Trophoblast cell (in vitro differentiated cells and primary cell): ENCODE data around the gene BEGAIN.

Experiments used
- DNase-seq, 2 donors: peaks; one replicate each; pipeline ENCODE4 v3.0.0-alpha.2; 2016
- H2AFZ ChIP-seq: 2 replicates; pipeline ENCODE4 v1.6.1; 2013; ENCODE audit warnings: low read length, moderate library complexity, mild to moderate bottlenecking; ENCODE audit not compliant: insufficient read depth, poor library complexity
- H2AK5ac ChIP-seq: 2 replicates; pipeline ENCODE4 v1.6.1; 2013; ENCODE audit warnings: mild to moderate bottlenecking, low read length
- H2BK120ac ChIP-seq: 2 replicates; pipeline ENCODE4 v1.6.1; 2013; ENCODE audit warnings: low read length, mild to moderate bottlenecking, moderate library complexity; ENCODE audit not compliant: insufficient read depth, poor library complexity
- H2BK12ac ChIP-seq: 2 replicates; pipeline ENCODE4 v1.6.1; 2013; ENCODE audit warnings: mild to moderate bottlenecking, low read length, moderate library complexity
- H2BK5ac ChIP-seq: 2 replicates; pipeline ENCODE4 v1.6.1; 2013; ENCODE audit warnings: low read length, low read depth, moderate library complexity, mild to moderate bottlenecking; ENCODE audit not compliant: poor library complexity
- H3K14ac ChIP-seq: 2 replicates; pipeline ENCODE4 v1.6.1; 2013; ENCODE audit warnings: mild to moderate bottlenecking, low read length
- H3K18ac ChIP-seq: 2 replicates; pipeline ENCODE4 v1.6.1; 2013; ENCODE audit warnings: mild to moderate bottlenecking, low read length
- H3K23ac ChIP-seq: 2 replicates; pipeline ENCODE4 v1.6.1; 2013; ENCODE audit warnings: low read length
- H3K27ac ChIP-seq: 2 replicates; pipeline ENCODE4 v1.5.1; 2013; ENCODE audit warnings: low read depth, mild to moderate bottlenecking, inconsistent platforms, low read length, moderate library complexity
- H3K27me3 ChIP-seq: 2 replicates; pipeline ENCODE4 v1.6.1; 2013; ENCODE audit warnings: inconsistent platforms, mild to moderate bottlenecking, low read length, moderate library complexity; ENCODE audit not compliant: insufficient read depth
- H3K36me3 ChIP-seq, 2 experiments: 1 replicate in 1 of 2; 2 replicates in 1 of 2; pipeline ENCODE4 v1.6.1; 2013; ENCODE audit warnings: low read length in 2 of 2, mild to moderate bottlenecking in 2 of 2, moderate library complexity in 1 of 2; ENCODE audit not compliant: insufficient read depth in 2 of 2, control insufficient read depth in 1 of 2
- H3K4ac ChIP-seq: 2 replicates; pipeline ENCODE4 v1.6.1; 2013; ENCODE audit warnings: low read depth, mild to moderate bottlenecking, low read length, moderate library complexity
- H3K4me1 ChIP-seq, 2 experiments: 1 replicate in 1 of 2; 2 replicates in 1 of 2; pipeline ENCODE4 v1.6.1; 2013; ENCODE audit warnings: low read length in 2 of 2, mild to moderate bottlenecking in 2 of 2, moderate library complexity in 1 of 2; ENCODE audit not compliant: insufficient read depth in 2 of 2, control insufficient read depth in 1 of 2
- H3K4me2 ChIP-seq: 2 replicates; pipeline ENCODE4 v1.6.1; 2013; ENCODE audit warnings: inconsistent platforms, mild to moderate bottlenecking, low read length, moderate library complexity
- H3K4me3 ChIP-seq: 2 replicates; pipeline ENCODE4 v1.5.1; 2013; ENCODE audit warnings: mild to moderate bottlenecking, low read depth, low read length, inconsistent platforms
- H3K79me1 ChIP-seq: one replicate; pipeline ENCODE4 v1.6.1; 2013; ENCODE audit warnings: low read length
- H3K79me2 ChIP-seq: 2 replicates; pipeline ENCODE4 v1.6.1; 2013; ENCODE audit warnings: low read length, mild to moderate bottlenecking; ENCODE audit not compliant: control insufficient read depth, insufficient read depth, poor library complexity
- H3K9ac ChIP-seq: 2 replicates; pipeline ENCODE4 v1.6.1; 2013; ENCODE audit warnings: mild to moderate bottlenecking, low read length
- H3K9me3 ChIP-seq: 2 replicates; pipeline ENCODE4 v1.6.1; 2013; ENCODE audit warnings: low read depth, mild to moderate bottlenecking, control low read depth, inconsistent platforms, low read length; ENCODE audit not compliant: insufficient read depth
- H4K12ac ChIP-seq: 2 replicates; pipeline ENCODE4 v1.6.1; 2013; ENCODE audit warnings: low read depth, mild to moderate bottlenecking, low read length, moderate library complexity
- H4K8ac ChIP-seq: 2 replicates; pipeline ENCODE4 v1.6.1; 2013; ENCODE audit warnings: low read depth, mild to moderate bottlenecking, low read length, moderate library complexity
- H4K91ac ChIP-seq: one replicate; pipeline ENCODE4 v1.6.1; 2013; ENCODE audit warnings: low read depth, mild to moderate bottlenecking, low read length, moderate library complexity
- WGBS: extraction: QIAGEN DNeasy Blood & Tissue Kit; methylation state at CpG from one replicate; pipeline ENCODE4 v1.1.7; 2013; ENCODE audit warnings: missing lambda C conversion rate; ENCODE audit not compliant: insufficient read length, insufficient coverage; ENCODE audit errors: extremely low coverage; 5-methylcytosine and 5-hydroxymethylcytosine counted together

The BEGAIN gene

DNA sequence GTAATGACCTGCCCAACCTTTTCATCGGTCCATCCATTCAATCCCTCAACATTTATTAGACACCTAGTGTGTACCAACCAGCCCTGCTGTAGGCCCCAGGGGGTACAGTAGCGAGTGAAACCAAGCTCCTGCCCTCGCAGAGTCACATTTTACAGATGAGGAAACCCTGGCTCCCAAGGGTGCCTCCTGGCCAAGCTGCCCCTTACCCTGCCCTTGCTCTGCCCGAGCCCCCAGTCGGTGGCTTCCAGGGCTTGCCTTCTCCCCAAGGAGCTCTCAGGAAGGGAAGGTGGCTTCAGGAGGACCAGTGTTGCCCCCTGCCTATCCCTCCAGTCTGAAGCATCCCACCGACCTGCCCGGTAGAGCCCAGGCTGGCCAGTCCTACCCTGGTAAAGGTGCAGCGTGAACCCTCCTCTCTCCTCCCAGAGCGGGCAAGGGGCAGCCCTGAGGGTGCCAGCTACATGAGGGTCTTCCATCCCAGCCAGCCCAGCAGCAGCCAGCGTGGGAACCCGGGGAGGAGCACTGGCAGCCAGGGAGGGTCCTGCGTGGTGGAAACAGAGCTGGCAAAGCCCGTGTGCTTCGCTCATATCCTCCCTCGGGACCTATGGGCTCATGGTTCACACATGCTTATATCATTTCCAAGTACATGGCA is 670 bp upstream of the BEGAIN start:
- Histone ChIP-seq H3K4me1 (peaks cover 3 to 4% of the 10 kb centered on the region in 2 experiments), H3K27me3 (peaks cover 34% of the 10 kb centered on the region), H4K91ac (no peak overlapping the region), H3K27ac (no peak overlapping the region), H3K4ac (no peak overlapping the region), H4K8ac (no peak overlapping the region), H2AFZ (no peak overlapping the region), H2AK5ac (no peak overlapping the region), H4K12ac (no peak overlapping the region), H2BK120ac (no peak overlapping the region), H3K79me1 (no peaks in the 10 kb centered on the region), H3K9me3 (peaks cover 4% of the 10 kb centered on the region), H3K18ac (no peak overlapping the region), H3K79me2 (no peaks in the 10 kb centered on the region), H3K36me3 (no peaks in the 10 kb centered on the region), H3K4me3 (no peak overlapping the region), H3K14ac (no peak overlapping the region), H3K4me2 (no peak overlapping the region), H2BK5ac (no peak overlapping the region), H3K9ac (no peak overlapping the region), H3K23ac (no peak overlapping the region), H2BK12ac (no peak overlapping the region)
- no peak for DNase-seq
- no CpG with 5 or more reads among the region's 15 CpGs for WGBS

DNA sequence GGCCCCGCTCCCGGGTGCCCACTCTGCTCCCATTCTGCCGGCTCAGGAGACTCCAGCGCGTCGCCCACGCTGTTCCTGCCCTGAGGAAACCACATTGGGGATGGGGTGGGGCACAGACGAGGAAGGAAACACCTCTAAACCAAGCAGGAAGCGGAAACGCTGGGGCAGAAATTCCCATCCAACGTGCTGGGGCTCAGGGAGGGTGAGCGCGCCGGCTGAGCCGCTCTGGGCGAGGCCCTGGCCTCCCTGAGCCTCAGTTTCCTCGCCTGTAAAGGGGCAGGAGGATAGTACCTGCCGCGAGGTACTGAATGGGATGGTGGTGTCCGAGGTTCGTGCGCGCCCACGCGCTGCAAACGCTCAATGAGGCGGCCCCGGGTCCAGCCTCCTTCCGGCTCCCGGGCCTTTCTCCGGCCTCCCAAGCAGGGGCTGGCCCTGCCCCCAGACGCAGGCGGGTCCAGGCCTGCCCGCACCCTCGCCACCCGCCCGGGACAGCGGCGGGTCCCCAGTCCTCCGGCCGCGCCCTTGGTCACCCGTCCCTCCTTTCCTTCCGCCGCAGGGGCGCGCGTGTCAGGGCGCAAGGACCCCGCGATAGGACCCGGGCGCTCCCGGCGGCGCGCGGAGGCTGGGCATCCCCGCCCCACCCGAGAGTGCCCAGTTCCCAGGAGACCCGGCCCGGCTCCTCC is 673 bp downstream of the BEGAIN start:
- WGBS = no CpG with 5 or more reads among the region's 62 CpGs
- H3K4me2 ChIP-seq = peak overlapping the region; percentile 81

DNA sequence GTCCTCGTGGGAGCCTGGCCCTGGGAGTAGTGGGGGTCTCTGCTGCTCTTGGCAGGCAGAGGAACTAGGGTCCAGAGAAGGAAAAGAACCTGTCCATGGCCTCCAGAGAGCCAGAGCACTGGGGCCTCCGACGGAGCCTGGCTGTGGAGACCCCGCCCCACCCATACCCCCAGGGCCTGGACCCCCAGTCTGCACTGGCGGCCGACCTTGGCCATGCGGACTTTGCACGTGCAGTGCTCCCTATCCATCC is 1.1 kb downstream of the BEGAIN start:
- Histone ChIP-seq H2AFZ (peak overlapping the region; percentile 77), H3K4me1 (peaks cover 3 to 4% of the 10 kb centered on the region in 2 experiments)
- no CpG with 5 or more reads among the region's 8 CpGs for WGBS

More for the DNA sequence above, 673 bp downstream of the BEGAIN start:
- no peak overlapping the region for H4K91ac ChIP-seq
- H3K23ac ChIP-seq = no peak overlapping the region
- no peak overlapping the region for H4K12ac ChIP-seq
- H3K9ac ChIP-seq = no peak overlapping the region
- peak overlapping the region; percentile 77 for H2AFZ ChIP-seq
- no peak overlapping the region for H2BK120ac ChIP-seq
- DNase-seq = no peak
- no peak overlapping the region for H3K4ac ChIP-seq
- H3K14ac ChIP-seq = no peak overlapping the region
- no peak overlapping the region for H3K27ac ChIP-seq
- H3K36me3 ChIP-seq = no peaks in the 10 kb centered on the region
- no peak overlapping the region for H3K18ac ChIP-seq
- no peaks in the 10 kb centered on the region for H3K79me2 ChIP-seq
- peaks cover 4% of the 10 kb centered on the region for H3K9me3 ChIP-seq
- H2BK12ac ChIP-seq = no peak overlapping the region
- peaks cover 3 to 4% of the 10 kb centered on the region in 2 experiments for H3K4me1 ChIP-seq
- no peak overlapping the region for H2AK5ac ChIP-seq
- no peak overlapping the region for H2BK5ac ChIP-seq
- H4K8ac ChIP-seq = no peak overlapping the region
- H3K79me1 ChIP-seq = no peaks in the 10 kb centered on the region
- peak overlapping the region; percentile 59 for H3K4me3 ChIP-seq
- peaks cover 34% of the 10 kb centered on the region for H3K27me3 ChIP-seq

DNA sequence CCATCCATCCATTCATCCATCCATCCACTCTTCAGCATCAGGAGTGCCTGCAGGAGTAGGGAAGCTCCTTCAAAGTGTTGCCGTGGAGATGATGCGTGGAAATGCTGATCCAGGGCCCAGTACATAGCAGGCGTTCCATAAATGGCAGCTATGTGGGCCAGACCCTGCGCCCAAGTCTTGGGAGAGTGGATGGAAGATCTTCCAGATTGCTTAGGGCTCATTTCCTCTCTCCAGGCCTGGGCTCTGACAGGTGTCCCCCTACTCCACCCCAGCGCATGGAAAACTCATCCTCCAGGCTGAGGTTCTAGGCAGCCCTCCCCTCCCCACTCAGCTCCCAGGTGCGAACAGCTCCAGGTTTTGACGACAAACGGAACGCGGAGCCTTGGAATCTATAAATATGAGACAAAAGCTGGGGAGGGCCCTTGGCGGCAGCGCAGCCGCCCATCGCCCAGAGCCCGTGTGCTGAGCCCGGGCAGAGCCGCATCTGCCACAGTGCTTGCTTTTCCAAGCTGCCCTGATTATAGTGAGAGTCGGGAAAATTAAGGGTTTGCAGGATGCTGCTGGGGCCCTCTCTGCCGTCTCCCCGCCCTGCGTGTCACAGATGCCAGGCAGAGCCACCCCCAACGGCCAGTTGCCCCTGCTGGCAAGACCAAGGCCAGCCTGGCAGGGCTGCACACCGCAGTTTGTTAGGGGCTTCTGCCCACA is 1.6 kb downstream of the BEGAIN start:
- no peak overlapping the region for H4K8ac ChIP-seq
- H4K12ac ChIP-seq = no peak overlapping the region
- peaks cover 3 to 4% of the 10 kb centered on the region in 2 experiments for H3K4me1 ChIP-seq
- no peaks in the 10 kb centered on the region for H3K36me3 ChIP-seq
- no peak overlapping the region for H3K9ac ChIP-seq
- H4K91ac ChIP-seq = no peak overlapping the region
- no peak overlapping the region for H3K23ac ChIP-seq
- H3K27me3 ChIP-seq = peaks cover 34% of the 10 kb centered on the region
- no peaks in the 10 kb centered on the region for H3K79me2 ChIP-seq
- no peak overlapping the region for H3K4ac ChIP-seq
- no peak overlapping the region for H2BK120ac ChIP-seq
- no peak for DNase-seq
- H3K4me2 ChIP-seq = no peak overlapping the region
- no peak overlapping the region for H2BK5ac ChIP-seq
- WGBS = no CpG with 5 or more reads among the region's 23 CpGs
- H3K9me3 ChIP-seq = peaks cover 4% of the 10 kb centered on the region
- H3K4me3 ChIP-seq = no peak overlapping the region
- no peak overlapping the region for H3K27ac ChIP-seq
- no peak overlapping the region for H2BK12ac ChIP-seq
- no peaks in the 10 kb centered on the region for H3K79me1 ChIP-seq
- H3K14ac ChIP-seq = no peak overlapping the region
- no peak overlapping the region for H3K18ac ChIP-seq
- H2AFZ ChIP-seq = no peak overlapping the region
- no peak overlapping the region for H2AK5ac ChIP-seq

More for the DNA sequence above, 1.1 kb downstream of the BEGAIN start:
- no peak overlapping the region for H2BK5ac ChIP-seq
- no peaks in the 10 kb centered on the region for H3K36me3 ChIP-seq
- no peak overlapping the region for H3K4me2 ChIP-seq
- H3K27ac ChIP-seq = no peak overlapping the region
- no peak overlapping the region for H2BK12ac ChIP-seq
- no peak overlapping the region for H2AK5ac ChIP-seq
- peaks cover 34% of the 10 kb centered on the region for H3K27me3 ChIP-seq
- H4K8ac ChIP-seq = no peak overlapping the region
- H3K9ac ChIP-seq = no peak overlapping the region
- H3K79me1 ChIP-seq = no peaks in the 10 kb centered on the region
- no peaks in the 10 kb centered on the region for H3K79me2 ChIP-seq
- DNase-seq = no peak
- no peak overlapping the region for H3K23ac ChIP-seq
- no peak overlapping the region for H2BK120ac ChIP-seq
- H4K91ac ChIP-seq = no peak overlapping the region
- H3K9me3 ChIP-seq = peaks cover 4% of the 10 kb centered on the region
- no peak overlapping the region for H3K4ac ChIP-seq
- H3K4me3 ChIP-seq = no peak overlapping the region
- H4K12ac ChIP-seq = no peak overlapping the region
- H3K14ac ChIP-seq = no peak overlapping the region
- no peak overlapping the region for H3K18ac ChIP-seq
